GM18498 (cell line): ENCODE data around the gene ZNF444.
"Not testable (repeated sequence)": the region's sequence is repeated elsewhere in the genome, so short reads cannot be mapped to it uniquely, and the experiment has no call there.

Experiments used
- ATAC-seq: cut with Tn5 transposase; IDR thresholded peaks from one replicate; pipeline ENCODE4 v1.9.1; 2021; ENCODE audit warnings: mild to moderate bottlenecking, moderate library complexity; ENCODE audit not compliant: unreplicated experiment

Gene ZNF444

GRCh38 chr19:56175861-56176307 is 34.8 kb downstream of the ZNF444 start, which contains the start of gene GALP:
Gene GALP (plus strand): TSS chr19:56176008. CDS start chr19:56177109, 1,101 bp downstream.
- ATAC-seq = not testable (repeated sequence)

- ATAC-seq = not testable (repeated sequence)
These were observed 35.2 kb downstream of the ZNF444 start for GRCh38 chr19:56176310-56176709.

- ATAC-seq = no peak
These were observed 35.8 kb downstream of the ZNF444 start for GRCh38 chr19:56176881-56177280.

GRCh38 chr19:56177564-56178243 is 36.6 kb downstream of the ZNF444 start:
- no peak for ATAC-seq

GRCh38 chr19:56189785-56190184 is 48.7 kb downstream of the ZNF444 start:
- no peak for ATAC-seq

- ATAC-seq = no peak
These were observed 50.0 kb downstream of the ZNF444 start for GRCh38 chr19:56191115-56191514.

GRCh38 chr19:56191711-56192110 is 50.6 kb downstream of the ZNF444 start:
- ATAC-seq = no peak

- ATAC-seq = no peak
These were observed 53.0 kb downstream of the ZNF444 start for GRCh38 chr19:56193981-56194640.

- ATAC-seq = not testable (repeated sequence)
These were observed 56.6 kb downstream of the ZNF444 start, which contains the start of gene ZSCAN5B for GRCh38 chr19:56197646-56198045. Gene ZSCAN5B (minus strand): TSS chr19:56197783. CDS start chr19:56193052, 4,731 bp downstream.

GRCh38 chr19:56199687-56200086 is 58.6 kb downstream of the ZNF444 start:
- ATAC-seq = no peak

- no peak for ATAC-seq
These were observed 60.9 kb downstream of the ZNF444 start, which contains the start of gene ZSCAN5C for GRCh38 chr19:56201973-56202372. Gene ZSCAN5C (plus strand): TSS chr19:56202273. CDS start chr19:56205914, 3,641 bp downstream.

- not testable (repeated sequence) for ATAC-seq
These were observed 66.5 kb downstream of the ZNF444 start for GRCh38 chr19:56207581-56207980.

GRCh38 chr19:56209091-56209490 is 68.0 kb downstream of the ZNF444 start:
- no peak for ATAC-seq

GRCh38 chr19:56210036-56210435 is 68.9 kb downstream of the ZNF444 start:
- ATAC-seq = not testable (repeated sequence)
